Stimulated activated CD8-positive, alpha-beta memory T cell treated with anti-CD3 and anti-CD28 coated beads, Interleukin-7, amount 100 ng/mL, for 4 hours (primary cell): Measurements from ENCODE around the gene ABR.

ENCODE experiments used
- DNase-seq, 2 donors: peaks; one replicate each; pipeline ENCODE4 v3.0.0-alpha.2; 2020; ENCODE audit warnings: low read depth in 2 of 2

The ABR gene

GRCh38 chr17:962166-962565 is 217.6 kb downstream of the ABR start:
- DNase-seq, result no peak

- DNase-seq, result no peak
These were observed 220.9 kb downstream of the ABR start for GRCh38 chr17:958712-959451.

GRCh38 chr17:957856-958421 is 221.8 kb downstream of the ABR start:
- no peak for DNase-seq

- no peak for DNase-seq
These were observed 222.9 kb downstream of the ABR start for GRCh38 chr17:956905-957304.

GRCh38 chr17:954431-955164 is 225.2 kb downstream of the ABR start:
- no peak for DNase-seq

GRCh38 chr17:953767-954166 is 226.0 kb downstream of the ABR start:
- no peak for DNase-seq
